ENCODE data around the gene KCNA1. TPM values are rescaled to one million over a fixed set of nuclear protein-coding genes. Genes with fewer than 3 reads are reported as not detected.

KCNA1 gene
- total RNA-seq, 4 donors from 2014 or later = 0.27 to 3.9 (median 2.7) TPM

DNA sequence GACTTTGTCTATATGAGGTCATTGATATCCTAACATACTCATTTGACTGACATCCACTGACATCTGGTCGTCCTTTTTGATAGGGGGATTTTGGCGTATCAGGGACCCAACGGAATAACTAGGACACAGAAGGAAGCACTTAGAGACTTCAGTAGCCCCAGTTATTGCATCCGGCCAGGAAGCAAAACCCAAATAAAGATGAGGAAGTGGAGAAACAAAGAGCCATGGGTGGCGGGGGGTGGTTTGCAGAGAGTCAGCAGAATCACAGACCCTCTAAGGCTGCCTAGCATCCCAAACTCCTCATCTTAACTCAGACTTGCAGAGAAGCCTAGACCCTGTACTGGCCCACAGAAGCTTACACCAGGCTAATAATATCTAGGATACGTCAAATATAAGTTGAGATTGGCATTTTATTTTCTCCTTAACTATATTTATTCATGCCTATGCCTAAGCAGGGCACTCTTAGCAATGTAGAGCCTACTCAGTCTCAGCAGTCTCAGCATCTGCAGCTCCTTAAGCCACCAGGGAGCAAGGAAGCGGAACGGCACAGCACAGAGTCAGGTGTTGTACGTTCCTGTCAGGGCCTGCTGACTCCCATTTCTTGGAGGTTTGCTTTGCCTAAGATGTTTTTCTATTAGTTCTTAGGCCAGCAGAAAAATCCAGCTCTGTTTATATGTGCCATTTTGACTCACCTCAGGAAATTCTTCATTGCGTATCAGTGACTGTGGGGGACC lies 45.1 kb downstream of the KCNA1 start:
- TF ChIP-seq, protein P1, sequence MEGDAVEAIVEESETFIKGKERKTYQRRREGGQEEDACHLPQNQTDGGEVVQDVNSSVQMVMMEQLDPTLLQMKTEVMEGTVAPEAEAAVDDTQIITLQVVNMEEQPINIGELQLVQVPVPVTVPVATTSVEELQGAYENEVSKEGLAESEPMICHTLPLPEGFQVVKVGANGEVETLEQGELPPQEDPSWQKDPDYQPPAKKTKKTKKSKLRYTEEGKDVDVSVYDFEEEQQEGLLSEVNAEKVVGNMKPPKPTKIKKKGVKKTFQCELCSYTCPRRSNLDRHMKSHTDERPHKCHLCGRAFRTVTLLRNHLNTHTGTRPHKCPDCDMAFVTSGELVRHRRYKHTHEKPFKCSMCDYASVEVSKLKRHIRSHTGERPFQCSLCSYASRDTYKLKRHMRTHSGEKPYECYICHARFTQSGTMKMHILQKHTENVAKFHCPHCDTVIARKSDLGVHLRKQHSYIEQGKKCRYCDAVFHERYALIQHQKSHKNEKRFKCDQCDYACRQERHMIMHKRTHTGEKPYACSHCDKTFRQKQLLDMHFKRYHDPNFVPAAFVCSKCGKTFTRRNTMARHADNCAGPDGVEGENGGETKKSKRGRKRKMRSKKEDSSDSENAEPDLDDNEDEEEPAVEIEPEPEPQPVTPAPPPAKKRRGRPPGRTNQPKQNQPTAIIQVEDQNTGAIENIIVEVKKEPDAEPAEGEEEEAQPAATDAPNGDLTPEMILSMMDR (IDR thresholded peaks at IDR 0.05) = no peak
- TF ChIP-seq POLR2A (IDR thresholded peaks at IDR 0.05) = no peak
- Histone ChIP-seq H3K27ac (peak overlapping the region; percentile 52 to 73 (median 67)), H3K4me3 (replicated peaks in 1 of 3) (no peak overlapping the region), H3K4me1 (peaks cover 7 to 10% of the 10 kb centered on the region in 2 donors), H3K36me3 (no peaks in the 10 kb centered on the region), H3K9me3 (no peaks in the 10 kb centered on the region), H3K27me3 (no peaks in the 10 kb centered on the region)
- peak; percentile 88 to 89 for DNase-seq
- intact Hi-C loops (cut with DNase I) = no loop called here
- 46 to 53% methylated on average over 10 of the region's 10 CpGs for WGBS, 2 donors

DNA sequence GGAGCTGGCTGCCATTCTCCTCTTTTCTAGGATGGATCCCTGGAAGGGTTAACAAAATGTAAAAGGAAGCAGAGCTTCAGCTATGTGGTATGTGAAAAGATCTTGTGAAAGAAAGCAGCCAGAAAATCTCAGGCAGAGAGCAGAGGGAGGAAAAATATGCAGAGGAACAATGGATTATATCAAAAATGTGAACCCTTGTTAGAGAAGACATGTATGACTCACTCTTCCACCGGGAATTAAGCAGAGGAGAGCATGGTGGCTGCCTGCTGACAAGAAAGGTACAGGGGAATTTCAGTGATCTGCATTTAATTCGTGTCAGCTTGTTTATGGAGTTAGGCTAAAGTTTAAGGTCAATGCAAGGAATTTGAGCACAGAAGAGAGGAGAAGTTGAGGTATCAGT lies 46.3 kb downstream of the KCNA1 start:
- Histone ChIP-seq H3K4me1 (peaks cover 7 to 10% of the 10 kb centered on the region in 2 donors), H3K27ac (no peak overlapping the region), H3K36me3 (no peaks in the 10 kb centered on the region), H3K27me3 (no peaks in the 10 kb centered on the region), H3K4me3 (replicated peaks in 1 of 3) (no peak overlapping the region), H3K9me3 (no peaks in the 10 kb centered on the region)
- no peak for DNase-seq
- TF ChIP-seq, protein P1 (IDR thresholded peaks at IDR 0.05) = no peak
- no peak for TF ChIP-seq POLR2A (IDR thresholded peaks at IDR 0.05)
- intact Hi-C loops (cut with DNase I) = no loop called here
- WGBS, 2 donors = 23 to 32% methylated on average over 2 of the region's 2 CpGs

DNA sequence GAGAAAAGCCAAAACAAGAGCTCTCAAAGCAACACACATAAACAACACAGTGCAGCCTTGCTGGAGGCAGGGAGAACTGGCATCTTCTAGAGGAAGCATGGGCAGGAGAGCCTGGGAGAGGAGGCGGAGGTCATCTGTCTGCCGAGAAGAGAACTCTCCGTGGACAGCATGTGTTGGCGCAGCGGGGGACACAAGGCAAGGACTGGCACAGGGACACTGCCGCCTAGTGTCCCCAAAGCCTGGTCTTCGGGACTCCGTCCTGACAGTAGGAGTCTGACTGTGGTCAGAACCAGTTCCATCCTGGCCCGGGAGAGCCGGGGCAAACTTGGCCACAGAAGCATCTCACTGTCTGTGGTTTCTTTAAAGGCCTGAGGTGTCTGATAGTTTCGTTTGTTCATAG lies 47.3 kb downstream of the KCNA1 start:
- no peak overlapping the region for H3K4me3 ChIP-seq (replicated peaks in 1 of 3)
- no peak for TF ChIP-seq POLR2A (IDR thresholded peaks at IDR 0.05)
- TF ChIP-seq, protein P1 (IDR thresholded peaks at IDR 0.05) = no peak
- no peak overlapping the region for H3K27ac ChIP-seq
- 85 to 89% methylated on average over 11 of the region's 11 CpGs for WGBS, 2 donors
- no peak for DNase-seq
- peaks cover 5 to 10% of the 10 kb centered on the region in 2 donors for H3K4me1 ChIP-seq
- no peaks in the 10 kb centered on the region for H3K27me3 ChIP-seq
- H3K36me3 ChIP-seq = no peaks in the 10 kb centered on the region
- H3K9me3 ChIP-seq = no peaks in the 10 kb centered on the region
- intact Hi-C loops (cut with DNase I) = no loop called here

DNA sequence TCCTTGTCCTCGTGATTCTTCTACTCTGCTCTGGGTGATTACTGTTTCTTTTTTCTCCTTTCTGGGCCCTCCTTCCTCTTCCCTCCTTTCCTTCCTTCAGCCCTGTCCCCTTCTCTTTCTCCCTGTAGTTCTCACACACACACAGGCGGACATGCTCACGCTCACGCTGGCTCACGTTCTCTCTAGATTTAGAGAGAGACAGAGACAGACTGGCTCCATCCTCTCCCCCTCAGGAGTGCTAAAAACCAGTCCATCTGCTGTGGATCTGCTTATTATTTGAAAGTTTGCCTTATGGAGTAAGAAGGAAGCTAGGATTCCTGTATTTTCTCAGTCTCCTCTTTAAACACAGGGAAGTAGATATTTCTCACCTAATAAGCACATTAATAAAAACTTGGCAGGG lies 48.1 kb downstream of the KCNA1 start:
- H3K27ac ChIP-seq = no peak overlapping the region
- no peak for DNase-seq
- no peak overlapping the region for H3K4me3 ChIP-seq (replicated peaks in 1 of 3)
- H3K9me3 ChIP-seq = no peaks in the 10 kb centered on the region
- H3K4me1 ChIP-seq = peaks cover 4 to 10% of the 10 kb centered on the region in 2 donors
- no peak for TF ChIP-seq POLR2A (IDR thresholded peaks at IDR 0.05)
- TF ChIP-seq, protein P1 (IDR thresholded peaks at IDR 0.05) = no peak
- intact Hi-C loops (cut with DNase I) = no loop called here
- H3K36me3 ChIP-seq = no peaks in the 10 kb centered on the region
- no peaks in the 10 kb centered on the region for H3K27me3 ChIP-seq
- WGBS, 2 donors = 85 to 86% methylated on average over 5 of the region's 5 CpGs

DNA sequence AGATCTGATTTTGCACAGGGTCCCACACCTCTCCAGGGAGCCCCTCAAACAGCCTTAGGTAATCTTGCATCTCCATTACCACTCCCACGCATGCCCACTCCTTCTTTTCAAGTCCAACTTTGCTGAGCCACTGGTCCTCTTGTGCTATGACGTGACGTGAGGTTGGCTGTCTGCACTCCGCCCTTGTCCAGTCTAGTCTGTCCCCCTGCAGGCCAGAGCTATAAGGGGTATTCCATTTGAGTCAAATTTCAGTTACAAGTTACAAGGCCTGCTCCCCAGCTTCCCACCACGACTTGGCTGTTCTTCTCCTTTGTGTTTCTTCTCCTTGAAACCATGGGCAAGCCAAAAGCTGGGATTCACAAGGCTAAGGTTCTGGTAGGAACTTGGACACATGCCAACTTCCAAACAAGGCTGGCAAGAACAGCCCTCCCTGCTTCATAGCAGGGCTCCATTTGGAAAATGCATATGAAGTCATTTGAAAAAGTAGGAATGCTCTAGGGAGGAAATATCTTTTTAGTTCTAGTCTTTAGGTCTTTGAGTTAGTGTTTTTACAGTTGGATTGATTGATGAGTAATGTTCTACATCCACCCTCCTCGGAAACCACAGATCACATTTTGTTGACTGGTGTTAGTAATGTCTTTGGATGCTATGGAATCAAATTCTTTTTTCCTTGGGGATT lies 49.1 kb downstream of the KCNA1 start:
- no peak for DNase-seq
- H3K4me3 ChIP-seq (replicated peaks in 1 of 3) = no peak overlapping the region
- no peaks in the 10 kb centered on the region for H3K27me3 ChIP-seq
- intact Hi-C loops (cut with DNase I) = no loop called here
- H3K4me1 ChIP-seq = peaks cover 4 to 10% of the 10 kb centered on the region in 2 donors
- TF ChIP-seq POLR2A (IDR thresholded peaks at IDR 0.05) = no peak
- TF ChIP-seq, protein P1 (IDR thresholded peaks at IDR 0.05) = no peak
- H3K27ac ChIP-seq = no peak overlapping the region
- no peaks in the 10 kb centered on the region for H3K9me3 ChIP-seq
- no peaks in the 10 kb centered on the region for H3K36me3 ChIP-seq
- 81 to 83% methylated on average over 6 of the region's 6 CpGs for WGBS, 2 donors

Data from thyroid gland (tissue), 4 donors.